Thoracic aorta (tissue), 2 donors: Measurements from ENCODE around the gene HPCAL1. TPM values are rescaled to one million over a fixed set of nuclear protein-coding genes. Genes with fewer than 3 reads are reported as not detected.
A peak's percentile ranks its signal among the peaks of the same experiment; 100 is the strongest.

Experiments
- ATAC-seq: fragments of 150-250 bp; one replicate; pipeline ENCODE4 v1.8.0; 2017; ENCODE audit warnings: low read depth; ENCODE audit not compliant: insufficient number of reproducible peaks, low FRiP score
- DNase-seq: peaks from one replicate; pipeline ENCODE4 v3.0.0-alpha.2; 2020; ENCODE audit warnings: low spot score
- H3K27ac ChIP-seq, 2 donors: fragments of 200-600 bp; sonication (generic); 1 replicate in 1 of 2; 2 replicates in 1 of 2; pipeline ENCODE4 v1.5.1; 2016; ENCODE audit warnings: mild to moderate bottlenecking in 2 of 2, moderate library complexity in 2 of 2
- H3K27me3 ChIP-seq: fragments of 200-600 bp; sonication (generic); replicated peaks from 2 replicates; pipeline ENCODE4 v1.6.0; 2016; ENCODE audit warnings: mild to moderate bottlenecking; ENCODE audit not compliant: insufficient read depth
- H3K36me3 ChIP-seq: fragments of 200-600 bp; sonication (generic); one replicate; pipeline ENCODE4 v1.5.1; 2016
- H3K4me1 ChIP-seq, 2 donors: fragments of 200-600 bp; sonication (generic); 1 replicate in 1 of 2; 2 replicates in 1 of 2; pipeline versions ENCODE4 v1.5.1 to v1.6.0; 2016; ENCODE audit warnings: low read depth in 2 of 2, mild to moderate bottlenecking in 1 of 2; ENCODE audit not compliant: control insufficient read depth in 1 of 2
- H3K4me3 ChIP-seq: fragments of 200-600 bp; sonication (generic); 2 replicates; pipeline ENCODE4 v1.5.1; 2016; ENCODE audit warnings: mild to moderate bottlenecking
- H3K9me3 ChIP-seq: fragments of 200-600 bp; sonication (generic); 2 replicates; pipeline ENCODE4 v1.5.1; 2016
- total RNA-seq, 2 donors: library from RNA; depleted of rRNA; stranded (reverse); fragments of >200 nt; gene quantifications; one replicate each; pipeline versions ENCODE4 v1.1.0 to v1.2.3, GENCODE V29; 2016
- TF ChIP-seq, protein P1 (sequence below): fragments of 200-600 bp; sonication (generic); IDR thresholded peaks from one replicate; pipeline ENCODE4 v1.5.1; 2019; ENCODE audit warnings: antibody characterized with exemption

Gene HPCAL1
- total RNA-seq = 10 to 100 TPM; 34.6 to 50.2 TPM

DNA sequence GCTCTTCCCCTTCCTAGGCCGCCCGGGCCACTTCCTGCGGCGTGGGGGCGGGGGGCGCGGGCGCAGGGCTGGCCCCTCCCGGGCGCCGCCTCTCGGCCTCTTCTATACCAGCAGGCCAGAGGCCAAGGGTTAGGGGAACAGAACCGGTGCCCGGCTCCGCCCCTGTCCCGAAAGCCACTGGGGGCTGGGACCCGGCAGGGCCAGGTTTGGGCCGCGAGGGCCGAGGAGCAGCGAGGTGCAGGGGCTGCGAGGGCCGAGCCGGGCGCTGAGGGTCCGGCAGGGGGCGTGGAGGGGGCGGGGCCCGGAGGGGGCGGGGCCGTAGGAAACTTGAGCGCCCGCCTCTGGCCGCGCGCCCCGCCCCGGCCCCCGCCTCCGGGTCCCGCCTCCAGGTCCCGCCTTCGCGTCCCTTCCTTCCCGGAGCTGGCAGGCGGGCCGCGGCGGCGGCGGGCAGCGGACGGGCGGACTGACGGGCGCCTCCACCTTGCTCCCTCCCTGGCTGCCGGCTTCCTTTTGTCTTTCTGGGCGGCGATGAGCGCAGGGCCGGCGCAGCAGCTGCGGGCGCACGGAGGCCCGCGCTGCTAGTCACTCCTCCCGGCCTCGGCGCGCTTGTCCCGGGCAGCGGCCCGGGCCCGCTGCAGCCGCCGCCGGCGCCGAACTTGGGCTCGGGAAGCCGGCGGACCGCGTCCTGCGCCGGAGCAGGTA, at the start of gene HPCAL1:
Gene HPCAL1, plus strand, starts transcription at position 426 of the 702 bp plus-strand sequence. CDS start 116,854 bp downstream, outside the sequence.
- H3K27ac ChIP-seq = peak within 1 kb of the TSS; percentile 53 to 59
- no peaks in the 10 kb centered on the region for H3K27me3 ChIP-seq
- TF ChIP-seq, protein P1, sequence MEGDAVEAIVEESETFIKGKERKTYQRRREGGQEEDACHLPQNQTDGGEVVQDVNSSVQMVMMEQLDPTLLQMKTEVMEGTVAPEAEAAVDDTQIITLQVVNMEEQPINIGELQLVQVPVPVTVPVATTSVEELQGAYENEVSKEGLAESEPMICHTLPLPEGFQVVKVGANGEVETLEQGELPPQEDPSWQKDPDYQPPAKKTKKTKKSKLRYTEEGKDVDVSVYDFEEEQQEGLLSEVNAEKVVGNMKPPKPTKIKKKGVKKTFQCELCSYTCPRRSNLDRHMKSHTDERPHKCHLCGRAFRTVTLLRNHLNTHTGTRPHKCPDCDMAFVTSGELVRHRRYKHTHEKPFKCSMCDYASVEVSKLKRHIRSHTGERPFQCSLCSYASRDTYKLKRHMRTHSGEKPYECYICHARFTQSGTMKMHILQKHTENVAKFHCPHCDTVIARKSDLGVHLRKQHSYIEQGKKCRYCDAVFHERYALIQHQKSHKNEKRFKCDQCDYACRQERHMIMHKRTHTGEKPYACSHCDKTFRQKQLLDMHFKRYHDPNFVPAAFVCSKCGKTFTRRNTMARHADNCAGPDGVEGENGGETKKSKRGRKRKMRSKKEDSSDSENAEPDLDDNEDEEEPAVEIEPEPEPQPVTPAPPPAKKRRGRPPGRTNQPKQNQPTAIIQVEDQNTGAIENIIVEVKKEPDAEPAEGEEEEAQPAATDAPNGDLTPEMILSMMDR = peak; percentile 61
- H3K36me3 ChIP-seq = no peaks in the 10 kb centered on the region
- H3K4me3 ChIP-seq = peak within 1 kb of the TSS; percentile 86
- ATAC-seq (peak; percentile 70), DNase-seq (no peak)
- peaks cover 6 to 31% of the 10 kb centered on the region in 2 donors for H3K4me1 ChIP-seq
- H3K9me3 ChIP-seq = no peaks in the 10 kb centered on the region

DNA sequence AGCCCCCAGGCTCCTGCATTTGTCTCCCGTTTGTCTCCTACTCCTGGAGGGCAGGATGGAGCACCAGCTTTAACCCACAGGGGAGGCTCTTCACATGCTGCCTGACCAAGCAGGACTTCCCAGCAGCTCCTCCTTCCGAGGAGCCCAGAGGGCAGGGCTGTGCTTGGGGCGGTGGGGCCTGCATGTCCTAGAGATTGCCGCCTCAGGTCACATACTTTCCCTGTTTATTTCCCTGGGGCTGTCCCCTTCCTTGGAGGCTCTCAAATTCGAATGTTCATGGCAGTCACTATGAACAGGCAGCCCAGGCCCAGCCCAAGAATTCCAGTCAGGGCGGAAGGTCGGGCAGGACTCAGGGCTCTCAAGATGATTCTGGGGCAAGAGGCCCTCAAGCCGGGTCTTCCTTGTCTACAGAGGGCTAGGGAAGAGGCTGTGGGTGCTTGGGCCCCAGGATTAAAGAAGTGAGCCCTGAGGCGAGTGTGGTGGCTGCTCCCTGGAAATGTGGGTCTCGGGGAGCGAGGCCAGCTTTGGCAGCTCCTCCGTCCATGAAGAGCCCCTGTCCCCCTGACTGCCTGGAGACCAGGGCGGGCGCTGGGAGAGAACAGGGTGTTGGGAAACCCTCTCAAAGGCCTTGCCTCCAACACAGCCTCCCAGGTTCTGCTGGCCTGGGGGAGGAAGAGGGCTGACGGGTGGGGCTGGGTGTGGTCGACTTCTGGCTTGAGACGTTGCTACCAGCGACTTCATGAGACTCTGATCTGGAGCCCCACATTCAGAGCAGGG, 48.9 kb upstream of the HPCAL1 start:
- TF ChIP-seq, protein P1 = no peak
- Histone ChIP-seq H3K27ac (no peak overlapping the region), H3K27me3 (no peaks in the 10 kb centered on the region), H3K4me1 (no peaks in the 10 kb centered on the region), H3K4me3 (no peak overlapping the region), H3K9me3 (peaks cover 9% of the 10 kb centered on the region), H3K36me3 (no peaks in the 10 kb centered on the region)
- ATAC-seq (no peak), DNase-seq (no peak)

DNA sequence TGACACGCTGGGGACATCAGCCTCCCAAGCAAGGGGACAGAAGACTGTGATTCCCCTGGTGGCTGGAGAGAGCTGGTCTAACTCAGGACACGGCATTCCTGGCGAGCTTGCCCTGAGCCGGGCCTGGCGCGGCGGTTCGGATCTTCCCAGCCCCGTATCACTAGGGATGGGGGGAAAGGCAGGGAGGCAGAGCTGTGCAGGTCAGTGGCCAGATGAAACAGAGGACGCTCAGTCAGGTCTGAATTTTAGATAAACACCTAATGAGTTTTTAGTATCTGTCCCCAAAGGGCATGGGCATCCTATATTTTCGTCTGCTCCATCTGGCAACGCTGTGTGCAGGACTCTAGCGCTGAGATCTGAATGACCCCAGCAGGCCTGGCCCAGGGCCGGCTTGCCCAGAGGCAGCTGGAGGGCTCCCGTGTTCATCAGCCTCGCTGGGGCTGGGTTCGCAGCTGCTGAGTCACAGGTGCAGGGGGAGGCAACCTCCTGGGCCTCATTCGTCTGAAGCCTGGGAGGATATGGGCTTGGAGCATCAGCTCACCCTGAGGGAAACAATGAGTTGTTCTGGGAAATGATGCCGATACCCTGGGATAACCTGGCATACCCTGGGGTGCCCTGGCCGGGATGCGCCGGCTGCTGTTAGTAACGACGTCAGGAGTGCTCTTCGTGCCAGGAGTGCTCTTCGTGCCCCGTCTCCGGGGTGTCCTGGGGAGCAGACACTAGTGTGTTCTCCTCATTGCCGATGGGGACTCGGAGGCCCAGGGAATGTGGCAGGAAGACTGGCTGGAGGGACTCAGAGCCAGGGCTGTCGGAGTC, 48.1 kb upstream of the HPCAL1 start:
- Histone ChIP-seq H3K27me3 (no peaks in the 10 kb centered on the region), H3K9me3 (peaks cover 8% of the 10 kb centered on the region), H3K4me3 (no peak overlapping the region), H3K27ac (no peak overlapping the region), H3K36me3 (no peaks in the 10 kb centered on the region), H3K4me1 (no peaks in the 10 kb centered on the region)
- TF ChIP-seq, protein P1 = no peak
- no peak for DNase-seq
- ATAC-seq = no peak

- H3K4me3 ChIP-seq = no peak overlapping the region
- H3K27ac ChIP-seq = no peak overlapping the region
- no peaks in the 10 kb centered on the region for H3K36me3 ChIP-seq
- TF ChIP-seq, protein P1 = no peak
- H3K4me1 ChIP-seq = no peaks in the 10 kb centered on the region
- H3K9me3 ChIP-seq = peaks cover 2% of the 10 kb centered on the region
- H3K27me3 ChIP-seq = no peaks in the 10 kb centered on the region
- ATAC-seq (no peak), DNase-seq (no peak)
These were observed 47.3 kb upstream of the HPCAL1 start for GRCh38 chr2:10255189-10256030.
